ENCODE measurements around the gene COL28A1.

The COL28A1 gene

GRCh38 chr7:7552199-7552598 is 16.5 kb upstream of the COL28A1 start:
- no peak for DNase-seq (ENCODE audit: low read depth)
- TF ChIP-seq, protein P1, sequence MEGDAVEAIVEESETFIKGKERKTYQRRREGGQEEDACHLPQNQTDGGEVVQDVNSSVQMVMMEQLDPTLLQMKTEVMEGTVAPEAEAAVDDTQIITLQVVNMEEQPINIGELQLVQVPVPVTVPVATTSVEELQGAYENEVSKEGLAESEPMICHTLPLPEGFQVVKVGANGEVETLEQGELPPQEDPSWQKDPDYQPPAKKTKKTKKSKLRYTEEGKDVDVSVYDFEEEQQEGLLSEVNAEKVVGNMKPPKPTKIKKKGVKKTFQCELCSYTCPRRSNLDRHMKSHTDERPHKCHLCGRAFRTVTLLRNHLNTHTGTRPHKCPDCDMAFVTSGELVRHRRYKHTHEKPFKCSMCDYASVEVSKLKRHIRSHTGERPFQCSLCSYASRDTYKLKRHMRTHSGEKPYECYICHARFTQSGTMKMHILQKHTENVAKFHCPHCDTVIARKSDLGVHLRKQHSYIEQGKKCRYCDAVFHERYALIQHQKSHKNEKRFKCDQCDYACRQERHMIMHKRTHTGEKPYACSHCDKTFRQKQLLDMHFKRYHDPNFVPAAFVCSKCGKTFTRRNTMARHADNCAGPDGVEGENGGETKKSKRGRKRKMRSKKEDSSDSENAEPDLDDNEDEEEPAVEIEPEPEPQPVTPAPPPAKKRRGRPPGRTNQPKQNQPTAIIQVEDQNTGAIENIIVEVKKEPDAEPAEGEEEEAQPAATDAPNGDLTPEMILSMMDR (conservative IDR thresholded peaks at IDR 0.05; ENCODE audit: low read depth, low read length), result no peak
- no peak overlapping the region for H3K4me3 ChIP-seq (ENCODE audit: low read length)

GRCh38 chr7:7550663-7551062 is 15.0 kb upstream of the COL28A1 start:
- H3K4me3 ChIP-seq (ENCODE audit: low read length), result no peak overlapping the region
- TF ChIP-seq, protein P1 (conservative IDR thresholded peaks at IDR 0.05; ENCODE audit: low read depth, low read length), result no peak
- DNase-seq (ENCODE audit: low read depth), result no peak

DNA sequence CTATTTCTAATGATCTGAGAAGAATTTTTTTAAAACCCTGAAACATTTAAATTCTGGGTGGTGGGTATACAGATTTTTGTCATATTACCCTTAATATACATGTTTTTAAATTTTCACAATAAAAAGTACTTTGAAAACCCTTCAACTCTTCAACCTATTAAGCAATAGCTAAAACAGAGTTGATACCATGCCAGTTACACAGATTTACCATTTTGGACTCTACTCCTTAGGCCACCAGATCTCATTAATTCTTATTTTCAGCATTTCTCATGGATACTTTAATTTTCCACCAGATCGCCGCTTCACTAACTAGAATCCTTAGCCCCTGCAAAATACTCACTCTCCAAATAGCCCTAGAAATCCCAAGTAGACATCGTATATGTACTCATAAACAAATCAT is 12.7 kb upstream of the COL28A1 start:
- TF ChIP-seq, protein P1 (conservative IDR thresholded peaks at IDR 0.05; ENCODE audit: low read depth, low read length), result no peak
- H3K4me3 ChIP-seq (ENCODE audit: low read length), result no peak overlapping the region

GRCh38 chr7:7542251-7542835 is 6.7 kb upstream of the COL28A1 start:
- H3K4me3 ChIP-seq (ENCODE audit: low read length), result no peak overlapping the region
- DNase-seq (ENCODE audit: low read depth), result no peak
- TF ChIP-seq, protein P1 (conservative IDR thresholded peaks at IDR 0.05; ENCODE audit: low read depth, low read length), result no peak

More for the DNA sequence above, 12.7 kb upstream of the COL28A1 start:
- DNase-seq (ENCODE audit: low read depth), result no peak

GRCh38 chr7:7539711-7540110 is 4.0 kb upstream of the COL28A1 start:
- TF ChIP-seq, protein P1 (conservative IDR thresholded peaks at IDR 0.05; ENCODE audit: low read depth, low read length), result no peak
- DNase-seq (ENCODE audit: low read depth), result no peak
- no peak overlapping the region for H3K4me3 ChIP-seq (ENCODE audit: low read length)

DNA sequence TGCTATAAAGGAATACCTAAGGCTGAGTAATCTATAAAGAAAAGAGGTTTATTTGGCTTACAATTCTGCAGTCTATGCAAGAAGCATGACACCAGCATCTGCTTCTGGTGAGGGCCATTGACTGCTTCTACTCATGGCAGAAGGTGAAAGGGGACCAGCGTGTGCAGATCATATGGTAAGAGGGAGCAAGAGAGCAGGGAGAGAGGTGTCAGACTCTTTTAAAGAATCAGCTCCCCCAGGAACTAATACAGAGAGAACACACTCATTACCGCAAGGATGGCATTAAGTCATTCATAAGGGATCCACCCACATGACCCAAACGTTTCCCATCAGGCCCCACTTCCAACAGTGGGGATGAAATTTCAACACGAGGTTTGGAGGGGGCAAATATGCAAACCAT is 3.5 kb upstream of the COL28A1 start:
- DNase-seq (ENCODE audit: low read depth), result no peak
- no peak overlapping the region for H3K4me3 ChIP-seq (ENCODE audit: low read length)
- TF ChIP-seq, protein P1 (conservative IDR thresholded peaks at IDR 0.05; ENCODE audit: low read depth, low read length), result no peak

DNA sequence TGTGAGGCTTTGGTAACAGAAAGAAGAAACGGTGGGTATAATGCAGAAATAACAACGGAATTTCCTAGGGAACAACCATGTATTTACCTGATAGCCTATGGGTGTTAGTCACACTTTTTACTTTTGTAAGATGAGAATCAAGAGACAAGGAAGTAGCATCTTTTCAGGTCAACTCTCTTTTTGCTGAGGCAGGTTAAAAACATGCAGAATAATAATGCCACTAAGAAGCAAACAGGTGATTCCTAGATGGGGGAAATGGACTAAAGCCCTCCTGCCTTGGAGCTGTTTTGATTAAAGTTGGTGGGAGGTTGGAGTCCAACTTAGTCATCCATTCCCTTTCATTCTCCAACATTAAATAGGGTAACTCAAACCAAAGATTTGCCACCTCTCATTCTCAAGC is 2.0 kb upstream of the COL28A1 start:
- no peak overlapping the region for H3K4me3 ChIP-seq (ENCODE audit: low read length)
- DNase-seq (ENCODE audit: low read depth), result no peak
- TF ChIP-seq, protein P1 (conservative IDR thresholded peaks at IDR 0.05; ENCODE audit: low read depth, low read length), result no peak
